Activated CD4-positive, alpha-beta T cell treated with anti-CD3 and anti-CD28 coated beads, Interleukin-2, amount 10 ng/mL, durations not matched to agents 7 days and 5 days (primary cell): ENCODE results near the gene BTN2A1. TPM values are rescaled to one million over a fixed set of nuclear protein-coding genes. Genes with fewer than 3 reads are reported as not detected.
"Not testable (repeated sequence)": the region's sequence is repeated elsewhere in the genome, so short reads cannot be mapped to it uniquely, and the experiment has no call there.

Source experiments
- CTCF ChIA-PET: fragments of 350-600 bp; sonication (Branson Sonifier 250); formaldehyde crosslinking; loops from one replicate; lab custom pipeline; 2021; ENCODE audit warnings: antibody characterized with exemption; lab: Charles Lee
- POLR2A ChIA-PET: fragments of 350-600 bp; sonication (Branson Sonifier 250); formaldehyde crosslinking; loops from one replicate; lab custom pipeline; 2021; ENCODE audit warnings: antibody characterized with exemption; lab: Charles Lee
- DNase-seq: peaks from one replicate; pipeline ENCODE4 v3.0.0-alpha.2; 2020
- H3K27ac Mint-ChIP-seq: one replicate; pipeline ENCODE4 v1.8.0; 2021; ENCODE audit warnings: mild to moderate bottlenecking, moderate library complexity, mixed read lengths
- H3K27me3 Mint-ChIP-seq: one replicate; pipeline ENCODE4 v1.8.0; 2021; ENCODE audit warnings: mixed read lengths
- H3K36me3 Mint-ChIP-seq: one replicate; pipeline ENCODE4 v1.8.0; 2021; ENCODE audit warnings: low read depth, mixed read lengths
- H3K4me1 Mint-ChIP-seq: one replicate; pipeline ENCODE4 v1.8.0; 2021; ENCODE audit warnings: mixed read lengths
- H3K4me3 Mint-ChIP-seq: one replicate; pipeline ENCODE4 v1.8.0; 2021; ENCODE audit warnings: mild to moderate bottlenecking, moderate library complexity, mixed read lengths
- H3K9me3 Mint-ChIP-seq: one replicate; pipeline ENCODE4 v1.8.0; 2021; ENCODE audit warnings: mixed read lengths
- total RNA-seq, 2 experiments: library from RNA; stranded (reverse); gene quantifications; one replicate each; pipeline ENCODE4 v1.2.3, GENCODE V29; 2021

The BTN2A1 gene
- total RNA-seq, 2 experiments from 2014 or later, result 33.7 to 34.3 TPM

DNA sequence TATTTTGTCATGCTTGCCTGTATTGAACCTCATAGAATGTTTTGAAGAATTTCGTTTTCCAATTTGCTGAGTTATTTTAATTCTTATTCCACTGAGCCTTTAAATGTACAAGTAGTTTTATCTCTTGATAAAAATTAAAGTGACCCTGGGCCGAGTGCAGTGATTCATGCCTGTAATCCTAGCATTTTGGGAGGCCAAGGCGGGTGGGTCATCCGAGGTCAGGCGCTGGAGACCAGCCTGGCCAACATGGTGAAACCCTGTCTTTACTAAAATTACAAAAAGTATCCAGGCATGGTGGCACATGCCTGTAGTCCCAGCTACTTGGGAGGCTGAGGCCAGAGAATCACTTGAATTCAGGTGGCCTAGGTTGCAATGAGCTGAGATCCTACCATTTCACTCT is 3.6 kb downstream of the BTN2A1 start:
- DNase-seq, H3K27ac Mint-ChIP-seq, POLR2A ChIA-PET, H3K27me3 Mint-ChIP-seq, H3K9me3 Mint-ChIP-seq: not testable (repeated sequence)
- CTCF ChIA-PET, result interaction anchor here (2.0 kb wide), 1 partner anchor 11 kb away, joined by 4 read pairs; no protein-coding TSS in a partner anchor
- Mint-ChIP-seq H3K36me3 (peaks cover 80% of the 10 kb centered on the region), H3K4me1 (peaks cover 67% of the 10 kb centered on the region), H3K4me3 (peak overlapping the region; percentile 9)

DNA sequence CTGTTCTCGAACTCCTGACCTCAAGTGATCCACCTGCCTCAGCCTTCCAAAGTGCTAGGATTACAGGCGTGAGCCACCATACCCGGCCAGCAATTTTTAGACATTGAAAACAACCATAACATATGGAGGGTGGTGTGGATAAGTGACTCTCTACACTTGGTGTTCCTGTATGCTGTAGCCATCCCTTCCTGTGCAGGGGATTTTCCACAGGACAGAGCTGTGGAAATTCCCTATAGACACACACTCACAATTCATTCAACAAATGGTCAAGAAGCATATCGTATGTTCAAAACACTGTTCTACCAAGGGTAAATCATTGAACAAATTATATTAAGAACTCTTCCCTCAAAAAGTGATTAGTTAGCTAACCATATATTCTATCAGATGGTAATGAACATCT is 6.3 kb downstream of the BTN2A1 start:
- Mint-ChIP-seq H3K27me3 (no peaks in the 10 kb centered on the region), H3K4me3 (no peak overlapping the region), H3K27ac (peak overlapping the region; percentile 43), H3K9me3 (no peaks in the 10 kb centered on the region), H3K4me1 (peaks cover 51% of the 10 kb centered on the region), H3K36me3 (peaks cover 96% of the 10 kb centered on the region)
- DNase-seq, result no peak
- ChIA-PET CTCF (interaction anchor here (1.3 to 1.9 kb wide), 2 partner anchors 9 to 10 kb away, joined by 3 to 8 read pairs; no protein-coding TSS in a partner anchor), POLR2A (no interaction called here)

- Mint-ChIP-seq H3K9me3 (no peaks in the 10 kb centered on the region), H3K27ac (peak overlapping the region; percentile 27), H3K4me3 (no peak overlapping the region), H3K36me3 (peaks cover 94% of the 10 kb centered on the region), H3K4me1 (peaks cover 46% of the 10 kb centered on the region), H3K27me3 (no peaks in the 10 kb centered on the region)
- no peak for DNase-seq
- ChIA-PET POLR2A (no interaction called here), CTCF (interaction anchor here (0.8 to 1.9 kb wide), 3 partner anchors 9 to 14 kb away, joined by 3 to 8 read pairs (median 3); no protein-coding TSS in a partner anchor)
Observed at GRCh38 chr6:26464416-26465131, 6.8 kb downstream of the BTN2A1 start.

DNA sequence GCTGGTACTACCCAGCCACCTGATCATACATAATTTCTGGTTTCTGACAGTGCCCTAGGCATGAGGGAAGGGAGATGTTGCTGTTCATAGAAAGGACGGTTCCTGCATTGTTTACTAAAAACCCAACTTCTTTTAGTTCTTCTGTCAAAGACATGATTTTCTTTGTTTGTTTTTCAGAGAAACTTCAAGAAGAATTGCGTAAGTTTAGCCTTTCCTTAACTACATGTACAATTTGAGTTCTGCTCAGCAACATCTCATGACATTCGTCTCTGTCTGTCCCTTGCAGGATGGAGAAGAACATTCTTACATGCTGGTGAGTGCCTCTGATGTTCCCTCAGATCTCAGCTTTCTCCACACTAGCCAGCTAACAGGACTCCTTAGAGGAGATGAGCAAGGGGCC is 8.0 kb downstream of the BTN2A1 start:
- POLR2A ChIA-PET, result no interaction called here
- Mint-ChIP-seq H3K4me3 (no peak overlapping the region), H3K4me1 (peaks cover 34% of the 10 kb centered on the region), H3K9me3 (no peaks in the 10 kb centered on the region), H3K27ac (no peak overlapping the region), H3K36me3 (peaks cover 91% of the 10 kb centered on the region), H3K27me3 (no peaks in the 10 kb centered on the region)
- CTCF ChIA-PET, result interaction anchor here (1.9 kb wide), 1 partner anchor 11 kb away, joined by 8 read pairs; no protein-coding TSS in a partner anchor
- no peak for DNase-seq

DNA sequence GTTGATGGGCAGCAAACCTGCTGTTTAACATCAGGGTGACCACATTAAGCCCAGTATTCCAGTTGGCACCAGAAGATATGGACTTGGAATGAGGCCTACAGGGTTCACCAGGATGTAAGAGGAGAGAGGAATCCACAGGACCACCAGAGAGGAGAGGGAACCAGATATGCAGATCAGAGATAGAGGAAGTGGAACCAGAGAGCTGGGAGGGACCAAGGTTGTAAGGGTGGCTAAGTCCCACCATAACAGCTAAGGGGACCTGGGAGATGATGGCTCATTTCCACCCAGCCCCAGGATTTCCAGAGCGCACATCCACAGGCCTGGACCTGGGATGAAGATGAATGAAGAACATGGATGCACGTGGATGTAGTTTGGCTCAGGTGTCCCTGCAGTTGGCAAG is 11.1 kb downstream of the BTN2A1 start:
- peaks cover 34% of the 10 kb centered on the region for H3K4me1 Mint-ChIP-seq
- H3K9me3 Mint-ChIP-seq, result peaks cover 16% of the 10 kb centered on the region
- no peaks in the 10 kb centered on the region for H3K27me3 Mint-ChIP-seq
- ChIA-PET CTCF (no interaction called here), POLR2A (no interaction called here)
- H3K27ac Mint-ChIP-seq, result peak overlapping the region; percentile 41
- DNase-seq, result no peak
- no peak overlapping the region for H3K4me3 Mint-ChIP-seq
- peaks cover 92% of the 10 kb centered on the region for H3K36me3 Mint-ChIP-seq

- H3K4me3 Mint-ChIP-seq, result no peak overlapping the region
- no peak overlapping the region for H3K27ac Mint-ChIP-seq
- CTCF ChIA-PET, result interaction anchor here (1.3 kb wide), 1 partner anchor 69 kb away, joined by 4 read pairs; no protein-coding TSS in a partner anchor
- POLR2A ChIA-PET, result no interaction called here
- DNase-seq, result no peak
- peaks cover 38% of the 10 kb centered on the region for H3K4me1 Mint-ChIP-seq
- H3K36me3 Mint-ChIP-seq, result peaks cover 82% of the 10 kb centered on the region
- peaks cover 16% of the 10 kb centered on the region for H3K9me3 Mint-ChIP-seq
- no peaks in the 10 kb centered on the region for H3K27me3 Mint-ChIP-seq
Observed at GRCh38 chr6:26470643-26471042, 12.9 kb downstream of the BTN2A1 start.

DNA sequence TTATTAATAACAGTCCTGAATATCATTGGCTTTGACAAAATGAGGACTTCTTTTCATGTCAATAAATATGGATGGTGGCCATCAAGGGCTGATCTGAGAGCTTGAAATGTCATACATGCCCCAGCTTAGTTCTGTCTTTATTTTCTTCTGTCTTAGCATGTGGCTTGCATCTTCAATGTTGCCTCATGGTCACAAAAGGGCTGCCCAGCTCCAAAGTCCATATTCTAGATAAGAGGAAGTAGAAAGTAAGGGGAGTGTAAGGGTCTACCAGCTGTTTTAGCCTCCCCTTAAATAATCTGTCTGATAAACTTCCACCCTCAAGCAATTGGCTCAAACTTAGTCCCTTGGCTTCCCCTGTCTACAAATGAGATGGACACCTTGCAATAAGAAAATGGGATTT is 14.2 kb downstream of the BTN2A1 start:
- peaks cover 74% of the 10 kb centered on the region for H3K36me3 Mint-ChIP-seq
- H3K27me3 Mint-ChIP-seq, result no peaks in the 10 kb centered on the region
- no peak overlapping the region for H3K4me3 Mint-ChIP-seq
- H3K9me3 Mint-ChIP-seq, result peaks cover 16% of the 10 kb centered on the region
- peak overlapping the region; percentile 100 for H3K27ac Mint-ChIP-seq
- no peak for DNase-seq
- ChIA-PET POLR2A (no interaction called here), CTCF (interaction anchor here (1.6 kb wide), 1 partner anchor 10 kb away, joined by 4 read pairs; no protein-coding TSS in a partner anchor)
- H3K4me1 Mint-ChIP-seq, result peaks cover 50% of the 10 kb centered on the region

DNA sequence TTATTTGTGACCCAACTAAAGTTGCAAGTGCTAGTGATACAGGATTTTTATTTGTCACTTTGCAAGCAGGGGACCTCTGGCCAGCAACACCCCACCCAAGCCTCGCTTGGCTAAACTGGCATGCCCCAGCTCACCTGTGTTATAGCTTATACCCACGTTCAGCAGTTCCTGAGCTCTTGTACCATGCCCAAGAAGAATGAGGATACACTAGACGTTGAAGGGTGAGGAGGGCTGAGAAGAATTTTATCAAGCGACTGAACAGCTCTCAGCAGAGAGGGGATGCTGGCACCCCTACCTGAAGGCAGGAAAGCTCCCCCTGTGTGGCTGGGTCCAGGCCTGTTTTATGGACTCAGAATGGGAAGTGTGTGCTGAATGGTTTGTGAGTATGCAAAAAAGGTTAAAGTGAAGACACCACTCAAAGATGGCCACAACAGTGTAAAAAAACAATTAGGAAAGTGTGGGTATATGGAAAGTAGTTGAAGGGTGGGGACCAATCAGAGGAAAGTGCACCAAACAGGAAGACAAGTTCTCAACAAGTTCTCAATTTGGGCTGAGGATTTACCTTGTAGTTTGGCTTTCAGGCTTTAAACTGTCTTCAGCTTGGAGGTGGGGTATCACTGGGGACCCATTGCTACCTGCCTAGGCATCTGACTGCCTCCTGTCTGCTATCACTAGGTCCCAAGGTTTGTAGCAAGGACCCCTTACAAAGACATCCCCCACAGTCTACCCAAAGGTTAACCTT is 15.0 kb downstream of the BTN2A1 start:
- H3K9me3 Mint-ChIP-seq, result peaks cover 16% of the 10 kb centered on the region
- POLR2A ChIA-PET, result no interaction called here
- peak overlapping the region; percentile 100 for H3K4me3 Mint-ChIP-seq
- H3K27me3 Mint-ChIP-seq, result no peaks in the 10 kb centered on the region
- peaks cover 51% of the 10 kb centered on the region for H3K4me1 Mint-ChIP-seq
- peaks cover 71% of the 10 kb centered on the region for H3K36me3 Mint-ChIP-seq
- DNase-seq, result peak; percentile 6
- CTCF ChIA-PET, result interaction anchor here (1.3 to 1.9 kb wide), 3 partner anchors 11 to 15 kb away, joined by 3 to 8 read pairs (median 4); partner anchors contain the start of gene BTN2A1
- peak overlapping the region; percentile 100 for H3K27ac Mint-ChIP-seq

DNA sequence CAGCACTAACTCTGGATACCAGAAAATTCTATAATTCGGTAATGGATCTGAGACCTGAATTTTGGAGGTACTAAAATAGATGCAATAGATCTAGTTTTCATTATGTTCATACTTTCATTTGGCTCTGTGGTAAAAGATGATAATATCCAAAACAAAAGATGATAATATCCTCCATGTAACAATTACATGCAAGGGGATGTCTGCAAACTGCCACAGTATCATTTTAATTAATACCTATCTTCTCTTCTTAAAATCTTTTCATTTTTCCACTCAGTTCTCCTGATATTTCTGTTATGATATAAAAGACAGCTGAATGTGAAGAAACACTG is 15.6 kb downstream of the BTN2A1 start:
- POLR2A ChIA-PET, result interaction anchor here (1.0 to 1.1 kb wide), 2 partner anchors 65 to 274 kb away, joined by 3 to 6 read pairs; partner anchors contain the start of gene HMGN4
- H3K27me3 Mint-ChIP-seq, result no peaks in the 10 kb centered on the region
- peak overlapping the region; percentile 100 for H3K27ac Mint-ChIP-seq
- peak overlapping the region; percentile 100 for H3K4me3 Mint-ChIP-seq
- H3K4me1 Mint-ChIP-seq, result peaks cover 52% of the 10 kb centered on the region
- H3K9me3 Mint-ChIP-seq, result peaks cover 16% of the 10 kb centered on the region
- DNase-seq, result no peak
- H3K36me3 Mint-ChIP-seq, result peaks cover 65% of the 10 kb centered on the region
- CTCF ChIA-PET, result interaction anchor here (1.0 to 1.9 kb wide), 8 partner anchors 9 to 132 kb away, joined by 3 to 10 read pairs (median 4); partner anchors contain the start of gene BTN2A1

GRCh38 chr6:26473758-26474438 is 16.1 kb downstream of the BTN2A1 start:
- Mint-ChIP-seq H3K9me3 (peaks cover 16% of the 10 kb centered on the region), H3K27me3 (no peaks in the 10 kb centered on the region), H3K4me3 (peak overlapping the region; percentile 100), H3K27ac (peak overlapping the region; percentile 100), H3K4me1 (peaks cover 51% of the 10 kb centered on the region), H3K36me3 (peaks cover 62% of the 10 kb centered on the region)
- DNase-seq, result peak; percentile 89
- ChIA-PET CTCF (interaction anchor here (1.0 to 1.9 kb wide), 10 partner anchors 9 to 132 kb away, joined by 3 to 10 read pairs (median 4); partner anchors contain the start of gene BTN2A1), POLR2A (interaction anchor here (0.6 to 1.1 kb wide), 5 partner anchors 17 to 274 kb away, joined by 3 to 6 read pairs (median 5); partner anchors contain the start of gene HMGN4)

DNA sequence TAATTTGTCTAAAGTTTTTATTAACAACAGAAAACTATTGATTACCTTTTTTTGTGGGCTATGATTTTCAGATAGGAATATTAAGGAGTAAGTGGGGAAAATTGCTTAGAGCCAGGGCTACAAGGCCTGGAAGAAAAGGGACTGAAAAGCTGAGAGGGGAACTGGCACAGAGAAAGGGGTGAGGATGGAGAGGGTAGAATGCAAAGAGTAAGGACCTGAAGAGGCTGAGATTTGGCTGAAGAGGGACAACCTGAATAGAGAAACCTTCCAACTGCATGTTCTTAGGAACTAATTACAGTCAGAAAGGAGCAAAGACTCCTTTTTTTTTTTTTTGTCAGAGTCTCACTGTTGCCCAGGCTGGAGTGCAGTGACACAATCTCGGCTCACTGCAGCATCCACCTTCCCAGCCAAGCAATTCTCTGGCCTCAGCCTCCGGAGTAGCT is 16.7 kb downstream of the BTN2A1 start:
- POLR2A ChIA-PET, result interaction anchor here (0.8 to 1.1 kb wide), 4 partner anchors 16 to 275 kb away, joined by 3 to 6 read pairs (median 6); partner anchors contain the start of gene HMGN4
- peaks cover 58% of the 10 kb centered on the region for H3K36me3 Mint-ChIP-seq
- CTCF ChIA-PET, result interaction anchor here (1.0 to 1.9 kb wide), 9 partner anchors 10 to 133 kb away, joined by 3 to 10 read pairs (median 4); no protein-coding TSS in a partner anchor
- H3K27me3 Mint-ChIP-seq, result no peaks in the 10 kb centered on the region
- no peak for DNase-seq
- H3K9me3 Mint-ChIP-seq, result peaks cover 16% of the 10 kb centered on the region
- peak overlapping the region; percentile 100 for H3K27ac Mint-ChIP-seq
- peaks cover 51% of the 10 kb centered on the region for H3K4me1 Mint-ChIP-seq
- peak overlapping the region; percentile 100 for H3K4me3 Mint-ChIP-seq
